Testis (tissue), 2 donors: ENCODE results near the gene TM4SF5.

Experiments used
- POLR2A ChIP-seq: fragments of 450-650 bp; IDR thresholded peaks from one replicate; pipeline ENCODE4 v1.6.1; 2017; ENCODE audit warnings: antibody characterized with exemption, mild to moderate bottlenecking, moderate library complexity
- TF ChIP-seq, protein P1 (sequence below), 3 experiments: fragments of 450-650 bp in 2 of 3; fragments of 200-600 bp in 1 of 3; sonication (generic) in 1 of 3; IDR thresholded peaks; one replicate each; pipeline ENCODE4 v1.5.1; 2016 to 2019; ENCODE audit warnings: antibody characterized with exemption in 3 of 3, mild to moderate bottlenecking in 2 of 3, moderate library complexity in 1 of 3

DNA sequence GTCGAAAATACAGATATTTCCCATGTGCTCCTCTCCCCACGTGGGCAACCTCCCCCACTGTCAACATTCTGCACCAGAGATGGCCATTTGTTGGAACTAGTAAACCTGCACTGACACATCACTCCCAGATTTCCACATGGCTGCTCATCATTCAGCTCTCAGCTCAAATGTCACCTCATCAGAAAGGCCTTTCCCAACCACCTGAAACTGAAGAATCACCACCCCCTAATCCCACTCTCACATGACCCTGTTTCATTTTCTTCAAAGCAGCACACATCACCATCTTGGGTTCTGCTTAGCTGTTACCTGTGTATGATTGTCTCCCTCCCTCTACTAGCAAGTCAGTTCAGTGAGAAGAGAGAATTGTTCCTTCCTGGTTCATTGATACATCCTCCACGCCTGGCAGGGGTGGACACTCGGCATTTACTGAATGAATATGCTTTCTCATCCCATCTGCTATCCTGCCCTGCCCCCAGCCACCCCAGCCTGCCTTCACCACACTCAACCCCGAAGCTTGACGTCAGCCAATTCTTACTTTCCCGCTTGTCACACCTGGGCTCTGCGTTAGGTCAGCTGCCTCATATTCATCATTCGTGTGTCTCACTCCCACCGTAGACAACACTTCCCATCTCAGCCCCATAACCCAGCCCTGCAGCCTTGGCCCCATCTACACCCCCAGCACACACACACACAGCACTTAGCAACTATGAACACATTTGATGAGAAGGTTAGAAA, 28.9 kb downstream of the TM4SF5 start:
- no peak for TF ChIP-seq POLR2A
- TF ChIP-seq, protein P1, sequence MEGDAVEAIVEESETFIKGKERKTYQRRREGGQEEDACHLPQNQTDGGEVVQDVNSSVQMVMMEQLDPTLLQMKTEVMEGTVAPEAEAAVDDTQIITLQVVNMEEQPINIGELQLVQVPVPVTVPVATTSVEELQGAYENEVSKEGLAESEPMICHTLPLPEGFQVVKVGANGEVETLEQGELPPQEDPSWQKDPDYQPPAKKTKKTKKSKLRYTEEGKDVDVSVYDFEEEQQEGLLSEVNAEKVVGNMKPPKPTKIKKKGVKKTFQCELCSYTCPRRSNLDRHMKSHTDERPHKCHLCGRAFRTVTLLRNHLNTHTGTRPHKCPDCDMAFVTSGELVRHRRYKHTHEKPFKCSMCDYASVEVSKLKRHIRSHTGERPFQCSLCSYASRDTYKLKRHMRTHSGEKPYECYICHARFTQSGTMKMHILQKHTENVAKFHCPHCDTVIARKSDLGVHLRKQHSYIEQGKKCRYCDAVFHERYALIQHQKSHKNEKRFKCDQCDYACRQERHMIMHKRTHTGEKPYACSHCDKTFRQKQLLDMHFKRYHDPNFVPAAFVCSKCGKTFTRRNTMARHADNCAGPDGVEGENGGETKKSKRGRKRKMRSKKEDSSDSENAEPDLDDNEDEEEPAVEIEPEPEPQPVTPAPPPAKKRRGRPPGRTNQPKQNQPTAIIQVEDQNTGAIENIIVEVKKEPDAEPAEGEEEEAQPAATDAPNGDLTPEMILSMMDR (IDR thresholded peaks at IDR 0.05): no peak
